ENCODE measurements around the gene CCDC141. TPM values are rescaled to one million over a fixed set of nuclear protein-coding genes. Genes with fewer than 3 reads are reported as not detected.

The CCDC141 gene
- polyA plus RNA-seq, 1 donor from 2014 or later = 0.27 TPM

DNA sequence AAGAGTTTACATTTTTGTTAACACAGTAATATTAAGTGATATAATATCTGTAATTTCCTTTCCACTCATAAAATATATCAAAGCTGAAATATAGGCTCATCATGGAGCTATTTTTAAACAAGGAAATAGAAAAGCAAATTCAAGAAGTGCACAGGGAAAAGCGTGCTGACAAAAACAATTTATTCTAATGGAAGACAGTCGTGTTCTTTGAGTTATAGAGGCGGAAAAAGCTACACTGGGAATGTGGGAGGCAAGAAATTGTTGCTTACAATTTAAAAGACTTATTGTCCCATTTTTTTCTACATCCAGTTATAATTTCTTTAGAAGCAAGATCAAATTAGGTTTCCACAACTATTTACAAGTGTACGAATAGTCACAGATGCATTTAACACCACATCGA, 239.5 kb downstream of the CCDC141 start:
- Histone ChIP-seq H3K4me3 (ENCODE audit: low read length) (no peak overlapping the region), H3K9me2 (ENCODE audit: insufficient read depth, low read length) (no peaks in the 10 kb centered on the region), H3K36me3 (ENCODE audit: insufficient read depth, low read length) (no peaks in the 10 kb centered on the region), H3K9ac (ENCODE audit: low read length) (no peak overlapping the region), H3K27ac (ENCODE audit: low read length) (no peak overlapping the region), H3K27me3 (ENCODE audit: insufficient read depth, low read depth, low read length) (no peaks in the 10 kb centered on the region), H3K4me2 (ENCODE audit: low read length) (no peak overlapping the region), H4K20me1 (ENCODE audit: insufficient read depth) (no peaks in the 10 kb centered on the region), H2AFZ (ENCODE audit: low read depth, low read length) (no peak overlapping the region), H3K9me3 (ENCODE audit: low read length) (no peaks in the 10 kb centered on the region), H3K79me2 (replicated peaks; ENCODE audit: insufficient read depth, low read length) (no peaks in the 10 kb centered on the region), H3F3A (ENCODE audit: insufficient read depth, low read length, poor library complexity, severe bottlenecking) (no peaks in the 10 kb centered on the region)
- no peak for TF ChIP-seq RAD21 (conservative IDR thresholded peaks at IDR 0.05)
- TF ChIP-seq, protein P1, sequence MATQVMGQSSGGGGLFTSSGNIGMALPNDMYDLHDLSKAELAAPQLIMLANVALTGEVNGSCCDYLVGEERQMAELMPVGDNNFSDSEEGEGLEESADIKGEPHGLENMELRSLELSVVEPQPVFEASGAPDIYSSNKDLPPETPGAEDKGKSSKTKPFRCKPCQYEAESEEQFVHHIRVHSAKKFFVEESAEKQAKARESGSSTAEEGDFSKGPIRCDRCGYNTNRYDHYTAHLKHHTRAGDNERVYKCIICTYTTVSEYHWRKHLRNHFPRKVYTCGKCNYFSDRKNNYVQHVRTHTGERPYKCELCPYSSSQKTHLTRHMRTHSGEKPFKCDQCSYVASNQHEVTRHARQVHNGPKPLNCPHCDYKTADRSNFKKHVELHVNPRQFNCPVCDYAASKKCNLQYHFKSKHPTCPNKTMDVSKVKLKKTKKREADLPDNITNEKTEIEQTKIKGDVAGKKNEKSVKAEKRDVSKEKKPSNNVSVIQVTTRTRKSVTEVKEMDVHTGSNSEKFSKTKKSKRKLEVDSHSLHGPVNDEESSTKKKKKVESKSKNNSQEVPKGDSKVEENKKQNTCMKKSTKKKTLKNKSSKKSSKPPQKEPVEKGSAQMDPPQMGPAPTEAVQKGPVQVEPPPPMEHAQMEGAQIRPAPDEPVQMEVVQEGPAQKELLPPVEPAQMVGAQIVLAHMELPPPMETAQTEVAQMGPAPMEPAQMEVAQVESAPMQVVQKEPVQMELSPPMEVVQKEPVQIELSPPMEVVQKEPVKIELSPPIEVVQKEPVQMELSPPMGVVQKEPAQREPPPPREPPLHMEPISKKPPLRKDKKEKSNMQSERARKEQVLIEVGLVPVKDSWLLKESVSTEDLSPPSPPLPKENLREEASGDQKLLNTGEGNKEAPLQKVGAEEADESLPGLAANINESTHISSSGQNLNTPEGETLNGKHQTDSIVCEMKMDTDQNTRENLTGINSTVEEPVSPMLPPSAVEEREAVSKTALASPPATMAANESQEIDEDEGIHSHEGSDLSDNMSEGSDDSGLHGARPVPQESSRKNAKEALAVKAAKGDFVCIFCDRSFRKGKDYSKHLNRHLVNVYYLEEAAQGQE (IDR thresholded peaks at IDR 0.05; ENCODE audit: borderline replicate concordance) = no peak
- no peak for TF ChIP-seq MXI1 (conservative IDR thresholded peaks at IDR 0.05; ENCODE audit: poor library complexity, severe bottlenecking)
- TF ChIP-seq, protein P2, sequence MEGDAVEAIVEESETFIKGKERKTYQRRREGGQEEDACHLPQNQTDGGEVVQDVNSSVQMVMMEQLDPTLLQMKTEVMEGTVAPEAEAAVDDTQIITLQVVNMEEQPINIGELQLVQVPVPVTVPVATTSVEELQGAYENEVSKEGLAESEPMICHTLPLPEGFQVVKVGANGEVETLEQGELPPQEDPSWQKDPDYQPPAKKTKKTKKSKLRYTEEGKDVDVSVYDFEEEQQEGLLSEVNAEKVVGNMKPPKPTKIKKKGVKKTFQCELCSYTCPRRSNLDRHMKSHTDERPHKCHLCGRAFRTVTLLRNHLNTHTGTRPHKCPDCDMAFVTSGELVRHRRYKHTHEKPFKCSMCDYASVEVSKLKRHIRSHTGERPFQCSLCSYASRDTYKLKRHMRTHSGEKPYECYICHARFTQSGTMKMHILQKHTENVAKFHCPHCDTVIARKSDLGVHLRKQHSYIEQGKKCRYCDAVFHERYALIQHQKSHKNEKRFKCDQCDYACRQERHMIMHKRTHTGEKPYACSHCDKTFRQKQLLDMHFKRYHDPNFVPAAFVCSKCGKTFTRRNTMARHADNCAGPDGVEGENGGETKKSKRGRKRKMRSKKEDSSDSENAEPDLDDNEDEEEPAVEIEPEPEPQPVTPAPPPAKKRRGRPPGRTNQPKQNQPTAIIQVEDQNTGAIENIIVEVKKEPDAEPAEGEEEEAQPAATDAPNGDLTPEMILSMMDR (IDR thresholded peaks at IDR 0.05; ENCODE audit: poor library complexity, severe bottlenecking) = no peak
- no peak for TF ChIP-seq EP300 (conservative IDR thresholded peaks at IDR 0.05; ENCODE audit: poor library complexity, severe bottlenecking)
- TF ChIP-seq POLR2AphosphoS5 (IDR thresholded peaks at IDR 0.05) = no peak
- TF ChIP-seq TAF1 (IDR thresholded peaks at IDR 0.05; ENCODE audit: low read depth) = no peak
- TF ChIP-seq SMC3 (conservative IDR thresholded peaks at IDR 0.05; ENCODE audit: poor library complexity) = no peak
- TF ChIP-seq EZH2 (IDR thresholded peaks at IDR 0.05; ENCODE audit: borderline replicate concordance, insufficient read depth, low read length, poor library complexity, severe bottlenecking) = no peak

- H3K27ac ChIP-seq (ENCODE audit: low read length) = no peak within 1 kb of the TSS
- H4K20me1 ChIP-seq (ENCODE audit: insufficient read depth) = no peaks in the 10 kb centered on the region
- no peak within 1 kb of the TSS for H3K4me2 ChIP-seq (ENCODE audit: low read length)
- no peaks in the 10 kb centered on the region for H3K36me3 ChIP-seq (ENCODE audit: insufficient read depth, low read length)
- no peaks in the 10 kb centered on the region for H3K9me2 ChIP-seq (ENCODE audit: insufficient read depth, low read length)
- H3K79me2 ChIP-seq (replicated peaks; ENCODE audit: insufficient read depth, low read length) = no peaks in the 10 kb centered on the region
- no peak within 1 kb of the TSS for H3K4me3 ChIP-seq (ENCODE audit: low read length)
- no peak within 1 kb of the TSS for H2AFZ ChIP-seq (ENCODE audit: low read depth, low read length)
- H3K27me3 ChIP-seq (ENCODE audit: insufficient read depth, low read depth, low read length) = no peaks in the 10 kb centered on the region
- H3K9ac ChIP-seq (ENCODE audit: low read length) = no peak within 1 kb of the TSS
- H3K9me3 ChIP-seq (ENCODE audit: low read length) = no peaks in the 10 kb centered on the region
- TF ChIP-seq EP300 (conservative IDR thresholded peaks at IDR 0.05; ENCODE audit: poor library complexity, severe bottlenecking) (no peak), MXI1 (conservative IDR thresholded peaks at IDR 0.05; ENCODE audit: poor library complexity, severe bottlenecking) (no peak), RAD21 (conservative IDR thresholded peaks at IDR 0.05) (no peak), POLR2AphosphoS5 (IDR thresholded peaks at IDR 0.05) (no peak), SMC3 (conservative IDR thresholded peaks at IDR 0.05; ENCODE audit: poor library complexity) (no peak), EZH2 (IDR thresholded peaks at IDR 0.05; ENCODE audit: borderline replicate concordance, insufficient read depth, low read length, poor library complexity, severe bottlenecking) (no peak), TAF1 (IDR thresholded peaks at IDR 0.05; ENCODE audit: low read depth) (no peak)
- TF ChIP-seq, protein P1 (IDR thresholded peaks at IDR 0.05; ENCODE audit: borderline replicate concordance) = no peak
- TF ChIP-seq, protein P2 (IDR thresholded peaks at IDR 0.05; ENCODE audit: poor library complexity, severe bottlenecking) = no peak
- H3F3A ChIP-seq (ENCODE audit: insufficient read depth, low read length, poor library complexity, severe bottlenecking) = no peaks in the 10 kb centered on the region
Observed at GRCh38 chr2:178807227-178808008, 242.5 kb downstream of the CCDC141 start, which contains the start of gene TTN. Gene TTN, minus strand, starts transcription at chr2:178807423. Its CDS starts 2,781 bp downstream, at chr2:178804642.

All from neural cell (in vitro differentiated cells).